HG02763 (cell line): ENCODE data around the gene SLC25A2.
"Not testable (repeated sequence)": the region's sequence is repeated elsewhere in the genome, so short reads cannot be mapped to it uniquely, and the experiment has no call there.

Experiments used
- ATAC-seq: cut with Tn5 transposase; IDR thresholded peaks from one replicate; pipeline ENCODE4 v1.9.1; 2021; ENCODE audit warnings: mild to moderate bottlenecking, moderate library complexity; ENCODE audit not compliant: unreplicated experiment

Gene SLC25A2

DNA sequence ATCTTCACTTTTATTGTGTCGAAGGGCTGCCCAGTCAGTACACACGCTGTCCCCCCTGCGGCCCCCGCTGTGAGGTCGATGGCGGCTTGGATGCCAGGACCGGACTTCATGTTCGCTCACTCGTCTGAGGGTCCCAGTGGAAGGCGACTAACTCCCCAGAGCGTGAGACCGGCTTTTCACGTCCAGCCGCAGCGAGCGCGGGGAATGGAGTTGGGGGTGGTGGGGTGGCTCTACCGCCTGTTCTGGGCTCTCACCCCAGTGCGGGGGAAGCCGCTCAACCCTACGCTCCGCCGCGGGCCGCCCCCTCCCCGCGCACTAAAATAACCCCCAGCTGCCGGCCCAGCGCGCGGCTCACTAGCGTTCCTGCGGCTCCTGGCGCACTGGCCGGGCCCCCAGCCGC lies at the start of gene SLC25A2:
SLC25A2 (minus strand) TSS at position 294 of the 400 bp plus-strand sequence; CDS start at position 110, 184 bp downstream.
- no peak for ATAC-seq

- no peak for ATAC-seq
Measured at GRCh38 chr5:141351591-141351990, 47.7 kb upstream of the SLC25A2 start.

DNA sequence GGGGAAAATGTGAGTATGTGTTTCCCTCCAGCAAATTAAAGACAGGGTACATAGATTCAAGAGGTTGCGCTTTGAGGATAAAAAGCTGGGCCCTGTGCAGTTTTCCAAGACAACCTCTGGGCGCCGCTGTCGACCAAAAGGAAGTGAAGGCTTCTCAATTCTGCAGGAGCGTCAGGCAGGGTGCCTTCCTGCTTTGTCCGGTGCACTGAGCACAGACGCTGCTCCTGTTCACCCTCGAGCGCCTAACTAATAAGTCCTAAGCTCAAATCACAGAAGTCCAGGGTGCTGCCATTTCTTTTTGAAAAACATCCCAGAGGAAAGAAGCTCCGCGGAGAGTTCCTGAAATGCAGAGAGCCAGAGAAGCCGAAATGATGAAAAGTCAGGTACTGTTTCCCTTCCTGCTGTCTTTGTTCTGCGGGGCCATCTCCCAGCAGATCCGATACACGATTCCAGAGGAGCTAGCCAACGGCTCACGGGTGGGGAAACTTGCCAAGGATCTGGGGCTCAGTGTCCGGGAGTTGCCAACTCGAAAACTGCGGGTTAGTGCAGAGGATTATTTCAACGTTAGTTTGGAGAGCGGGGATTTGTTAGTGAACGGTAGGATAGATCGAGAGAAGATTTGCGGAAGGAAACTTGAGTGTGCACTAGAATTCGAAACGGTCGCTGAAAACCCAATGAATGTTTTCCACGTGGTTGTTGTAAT lies 46.2 kb upstream of the SLC25A2 start, which contains the start of gene PCDHGB1:
PCDHGB1 (plus strand) TSS at position 183 of the 703 bp plus-strand sequence; CDS start at position 345, 162 bp downstream.
- no peak for ATAC-seq

GRCh38 chr5:141346017-141346416 lies 42.2 kb upstream of the SLC25A2 start:
- ATAC-seq: not testable (repeated sequence)

DNA sequence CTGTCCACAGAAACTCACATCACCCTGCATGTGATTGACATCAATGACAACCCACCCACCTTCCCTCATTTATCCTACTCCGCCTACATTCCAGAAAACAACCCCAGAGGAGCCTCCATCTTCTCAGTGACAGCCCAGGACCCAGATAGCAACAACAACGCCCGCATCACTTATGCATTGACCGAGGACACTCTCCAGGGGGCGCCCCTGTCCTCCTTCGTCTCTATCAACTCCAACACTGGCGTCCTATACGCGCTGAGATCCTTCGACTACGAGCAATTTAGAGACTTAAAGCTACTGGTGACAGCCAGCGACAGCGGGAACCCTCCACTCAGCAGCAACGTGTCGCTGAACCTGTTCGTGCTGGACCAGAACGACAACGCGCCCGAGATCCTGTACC lies 41.5 kb upstream of the SLC25A2 start:
- no peak for ATAC-seq

DNA sequence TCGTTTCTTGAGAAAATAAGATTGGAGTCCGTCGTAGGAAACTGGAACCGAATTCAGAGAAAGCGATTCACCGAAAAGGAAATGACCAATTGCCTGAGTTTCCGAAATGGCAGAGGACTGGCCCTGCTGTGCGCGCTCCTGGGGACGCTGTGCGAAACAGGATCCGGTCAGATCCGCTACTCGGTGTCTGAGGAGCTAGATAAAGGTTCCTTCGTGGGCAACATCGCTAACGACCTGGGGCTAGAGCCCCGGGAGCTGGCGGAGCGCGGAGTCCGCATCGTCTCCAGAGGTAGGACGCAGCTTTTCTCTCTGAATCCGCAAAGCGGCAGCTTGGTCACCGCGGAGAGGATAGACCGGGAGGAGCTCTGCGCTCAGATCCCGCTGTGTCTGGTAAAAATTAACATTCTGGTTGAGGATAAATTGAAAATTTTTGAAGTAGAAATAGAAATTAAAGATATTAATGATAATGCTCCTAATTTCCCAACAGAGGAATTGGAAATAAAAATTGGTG lies 40.2 kb upstream of the SLC25A2 start:
- no peak for ATAC-seq

- ATAC-seq: no peak
Measured at GRCh38 chr5:141343242-141343952, 39.5 kb upstream of the SLC25A2 start, which contains the start of gene PCDHGA3. Gene PCDHGA3 (plus strand): TSS chr5:141343829. CDS start chr5:141344034, 205 bp downstream.

DNA sequence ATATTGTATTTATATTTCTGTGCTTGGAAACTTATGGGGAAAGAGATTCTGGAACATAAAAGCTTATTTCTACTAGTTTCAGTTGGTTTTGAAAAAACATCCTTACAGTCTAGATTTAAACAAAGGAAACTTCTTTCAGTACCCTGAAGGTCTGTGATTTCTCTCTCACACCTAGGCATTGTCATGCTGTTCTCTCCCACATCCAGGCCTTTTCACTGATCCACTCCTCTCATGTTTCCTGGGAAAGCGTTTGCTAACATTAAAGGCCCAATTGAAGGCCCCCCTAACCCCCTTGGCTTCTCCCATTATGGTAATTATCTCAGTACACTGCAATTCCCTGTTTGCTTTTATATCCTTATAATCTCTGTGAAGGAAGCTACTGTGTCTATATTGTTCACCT lies 38.9 kb upstream of the SLC25A2 start:
- no peak for ATAC-seq

DNA sequence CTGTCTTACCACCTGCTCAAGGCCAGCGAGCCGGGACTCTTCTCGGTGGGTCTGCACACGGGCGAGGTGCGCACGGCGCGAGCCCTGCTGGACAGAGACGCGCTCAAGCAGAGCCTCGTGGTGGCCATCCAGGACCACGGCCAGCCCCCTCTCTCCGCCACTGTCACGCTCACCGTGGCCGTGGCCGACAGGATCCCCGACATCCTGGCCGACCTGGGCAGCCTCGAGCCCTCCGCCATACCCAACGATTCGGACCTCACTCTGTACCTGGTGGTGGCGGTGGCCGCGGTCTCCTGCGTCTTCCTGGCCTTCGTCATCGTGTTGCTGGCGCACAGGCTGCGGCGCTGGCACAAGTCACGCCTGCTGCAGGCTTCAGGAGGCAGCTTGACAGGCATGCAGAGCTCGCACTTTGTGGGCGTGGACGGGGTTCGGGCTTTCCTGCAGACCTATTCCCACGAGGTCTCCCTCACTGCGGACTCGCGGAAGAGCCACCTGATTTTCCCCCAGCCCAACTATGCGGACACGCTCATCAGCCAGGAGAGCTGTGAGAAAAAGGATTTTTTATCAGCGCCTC lies 37.0 kb upstream of the SLC25A2 start:
- not testable (repeated sequence) for ATAC-seq

- ATAC-seq: no peak
Measured at GRCh38 chr5:141338538-141339306, 34.9 kb upstream of the SLC25A2 start, which contains the start of gene PCDHGA2. Gene PCDHGA2 (plus strand): TSS chr5:141338760.

GRCh38 chr5:141332571-141332970 lies 28.7 kb upstream of the SLC25A2 start:
- not testable (repeated sequence) for ATAC-seq

DNA sequence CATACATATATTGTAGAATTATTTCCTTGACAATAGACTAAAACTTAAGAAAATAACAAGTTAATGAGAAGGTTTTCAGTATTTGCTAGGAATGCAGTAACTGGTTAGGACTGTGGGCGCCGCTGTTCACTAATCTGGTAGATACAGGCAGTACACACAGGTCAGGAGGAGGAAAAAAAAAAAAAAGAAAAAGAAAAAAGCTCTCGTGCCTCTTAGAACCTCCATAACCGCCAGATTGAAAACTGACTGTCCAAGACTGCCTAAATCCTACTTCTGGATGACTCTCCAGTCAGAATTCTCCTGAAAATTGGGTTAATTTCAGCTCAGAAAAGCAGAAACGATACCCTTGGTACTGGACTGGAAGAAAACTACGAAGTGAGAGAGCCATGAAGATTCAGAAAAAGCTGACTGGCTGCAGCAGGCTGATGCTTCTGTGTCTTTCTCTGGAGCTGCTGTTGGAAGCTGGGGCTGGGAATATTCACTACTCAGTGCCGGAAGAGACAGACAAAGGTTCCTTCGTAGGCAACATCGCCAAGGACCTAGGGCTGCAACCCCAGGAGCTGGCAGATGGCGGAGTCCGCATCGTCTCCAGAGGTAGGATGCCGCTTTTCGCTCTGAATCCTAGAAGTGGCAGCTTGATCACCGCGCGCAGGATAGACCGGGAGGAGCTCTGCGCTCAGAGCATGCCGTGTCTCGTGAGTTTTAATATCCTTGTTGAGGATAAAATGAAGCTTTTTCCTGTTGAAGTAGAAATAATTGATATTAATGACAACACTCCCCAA lies 26.6 kb upstream of the SLC25A2 start, which contains the start of gene PCDHGA1:
PCDHGA1 (plus strand) TSS at position 216 of the 782 bp plus-strand sequence.
- ATAC-seq: no peak

DNA sequence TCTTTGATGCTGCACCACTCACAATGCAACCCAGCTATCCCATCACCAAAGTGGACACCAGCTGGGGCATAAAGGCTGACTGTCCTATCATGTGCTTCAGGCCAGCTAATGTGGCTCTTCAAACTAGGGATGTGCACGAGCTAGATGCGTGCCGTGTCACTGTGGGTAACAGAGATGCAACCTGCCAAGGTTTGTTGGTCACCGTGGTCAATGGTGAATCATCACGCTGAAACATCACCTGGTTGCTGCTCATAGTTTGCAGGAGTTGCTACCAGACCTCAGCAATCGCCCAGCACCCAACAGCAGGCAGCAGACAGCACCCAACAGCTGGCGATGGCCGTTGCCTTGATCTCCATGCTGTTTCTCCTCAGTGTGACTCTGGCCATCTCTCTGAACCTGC lies 24.4 kb upstream of the SLC25A2 start:
- no peak for ATAC-seq

GRCh38 chr5:141326088-141326854 lies 22.4 kb upstream of the SLC25A2 start:
- ATAC-seq: peak; percentile 89

GRCh38 chr5:141322261-141322660 lies 18.4 kb upstream of the SLC25A2 start:
- ATAC-seq: no peak

- peak; percentile 96 for ATAC-seq
Measured at GRCh38 chr5:141320225-141321169, 16.6 kb upstream of the SLC25A2 start, which contains the start of gene TAF7. Gene TAF7 (minus strand): TSS chr5:141320784. CDS start chr5:141320044, 740 bp downstream.

DNA sequence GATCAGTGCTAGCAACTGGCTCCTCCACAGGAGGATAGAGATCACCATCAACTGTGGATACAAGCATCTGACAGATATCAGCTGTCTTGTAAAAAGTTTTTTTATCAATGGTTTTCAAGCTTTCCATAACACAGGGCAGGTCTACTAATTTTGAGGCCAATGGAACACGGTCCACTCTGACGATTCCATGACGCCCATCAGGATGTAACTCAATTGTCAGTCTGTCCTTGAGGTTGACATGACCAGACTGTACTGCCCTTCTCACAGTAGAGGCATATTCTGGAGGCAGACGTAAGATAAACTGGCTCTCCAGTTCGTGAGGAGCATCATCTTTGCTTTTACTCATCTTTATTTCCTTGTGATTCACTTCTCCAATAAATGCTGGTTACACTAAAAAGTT lies 15.8 kb upstream of the SLC25A2 start:
- ATAC-seq: no peak

DNA sequence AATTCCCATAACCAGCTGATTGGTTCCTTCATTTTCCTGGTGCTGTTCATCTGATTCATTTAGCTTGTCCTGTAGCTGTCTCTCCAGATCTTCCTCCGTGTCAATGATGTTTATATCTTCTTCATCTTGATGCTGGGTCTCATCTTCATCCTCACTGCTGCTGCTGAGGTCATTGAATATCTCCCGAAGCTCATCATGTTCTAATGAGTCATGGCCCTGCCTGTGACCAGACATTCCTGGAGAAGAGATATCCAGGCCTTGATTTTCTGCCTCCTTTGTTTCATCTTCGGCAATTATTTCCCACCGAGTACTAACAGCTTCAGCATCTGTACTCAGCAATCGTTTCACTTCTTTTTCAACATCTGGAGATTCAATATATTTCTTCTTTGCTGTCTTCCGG lies 15.4 kb upstream of the SLC25A2 start:
- no peak for ATAC-seq
